K562 (cell line): ENCODE measurements around the gene TAOK2. TPM values are rescaled to one million over a fixed set of nuclear protein-coding genes. Genes with fewer than 3 reads are reported as not detected.

Source experiments
- ATAC-seq: fragments of 200-7000 bp; cut with Tn5 transposase; 3 replicates; pipeline ENCODE4 v1.9.1; 2020; ENCODE audit warnings: moderate library complexity
- BruUV-seq: library from RNA; stranded (reverse); fragments of 400-500 nt; replicated peaks from 2 replicates; lab custom pipeline; 2021; lab: Mats Ljungman, UMichigan
- CTCF ChIA-PET: fragments of 300-600 bp; formaldehyde crosslinking; extraction: SDS; loops from one replicate; lab custom pipeline; 2021; ENCODE audit warnings: low intra/inter-chr PET ratio; lab: Yijun Ruan, JAX
- POLR2A ChIA-PET: fragments of 300-600, 350-650 bp; sonication (Branson Sonifier 250); formaldehyde crosslinking; extraction: SDS; loops from one replicate; lab custom pipeline; 2021; ENCODE audit warnings: antibody characterized with exemption, inconsistent platforms; lab: Yijun Ruan, JAX
- DNase-seq, 4 experiments: peaks; one replicate each; pipeline versions ENCODE4 v3.0.0 to v3.0.0-alpha.2; 2011 to 2018; ENCODE audit warnings: low spot score in 3 of 4, mixed read lengths in 3 of 4; ENCODE audit errors: extremely low read depth in 1 of 4
- FAIRE-seq: peaks from 2 replicates; lab custom pipeline; 2011; peaks lifted over from hg19 to GRCh38; lab: Jason Lieb, UNC
- H2AFZ ChIP-seq: 2 replicates; pipeline ENCODE4 v1.6.0; 2011; ENCODE audit warnings: low read depth, low read length, control low read depth, inconsistent platforms
- H3K27ac ChIP-seq: fragments of 200-600 bp; 3 replicates; pipeline ENCODE4 v1.8.0; 2011; ENCODE audit warnings: low read depth, mild to moderate bottlenecking, control low read depth, inconsistent platforms, low read length, moderate library complexity, mixed read lengths; ENCODE audit errors: extremely low read depth
- H3K27me3 ChIP-seq, 2 experiments: fragments of 300-600 bp in 1 of 2; 2 replicates in 1 of 2; 3 replicates in 1 of 2; pipeline versions ENCODE4 v1.6.0 to v1.8.0; 2011; ENCODE audit warnings: inconsistent platforms in 2 of 2, low read length in 2 of 2, mild to moderate bottlenecking in 1 of 2, mixed read lengths in 1 of 2, moderate library complexity in 1 of 2; ENCODE audit not compliant: control insufficient read depth in 2 of 2, insufficient read depth in 2 of 2
- H3K36me3 ChIP-seq: fragments of 300-600 bp; 3 replicates; pipeline ENCODE4 v1.8.0; 2011; ENCODE audit warnings: mild to moderate bottlenecking, low read length, inconsistent platforms; ENCODE audit not compliant: control insufficient read depth, insufficient read depth
- H3K4me1 ChIP-seq, 2 experiments: fragments of 200-600 bp in 1 of 2; replicated peaks in 1 of 2; 2 replicates in 1 of 2; 3 replicates in 1 of 2; pipeline versions ENCODE4 v1.5.1 to v1.8.0; 2011; ENCODE audit warnings: inconsistent platforms in 2 of 2, low read length in 2 of 2, mild to moderate bottlenecking in 1 of 2, mixed read lengths in 1 of 2, moderate library complexity in 1 of 2; ENCODE audit not compliant: control insufficient read depth in 2 of 2, insufficient read depth in 2 of 2
- H3K4me2 ChIP-seq: 2 replicates; pipeline ENCODE4 v1.6.1; 2011; ENCODE audit warnings: low read length, control low read depth, inconsistent platforms, mixed read lengths; ENCODE audit not compliant: insufficient read depth
- H3K4me3 ChIP-seq: fragments of 200-600 bp; sonication (generic), shearing (Covaris generic); 2 replicates; pipeline ENCODE4 v1.5.1; 2016; ENCODE audit warnings: control low read depth, inconsistent platforms
- H3K79me2 ChIP-seq: fragments of 200-600 bp; 3 replicates; pipeline ENCODE4 v1.8.0; 2011; ENCODE audit warnings: low read length, inconsistent platforms; ENCODE audit not compliant: control insufficient read depth, insufficient read depth
- H3K9ac ChIP-seq, 2 experiments: 2 replicates each; pipeline versions ENCODE4 v1.6.0 to v1.6.1; 2011; ENCODE audit warnings: low read depth in 2 of 2, low read length in 2 of 2, control low read depth in 1 of 2, inconsistent platforms in 1 of 2, mild to moderate bottlenecking in 1 of 2, mixed read lengths in 1 of 2; ENCODE audit not compliant: insufficient read depth in 1 of 2
- H3K9me1 ChIP-seq: one replicate; pipeline ENCODE4 v1.6.0; 2011; ENCODE audit warnings: inconsistent platforms, mild to moderate bottlenecking, low read length, moderate library complexity; ENCODE audit not compliant: control insufficient read depth, insufficient read depth
- H3K9me3 ChIP-seq: replicated peaks from 2 replicates; pipeline ENCODE4 v1.5.1; 2011; ENCODE audit warnings: low read depth, low read length, inconsistent platforms; ENCODE audit not compliant: control insufficient read depth, insufficient read depth
- H4K20me1 ChIP-seq: replicated peaks from 2 replicates; pipeline ENCODE4 v1.6.1; 2011; ENCODE audit warnings: low read length, inconsistent platforms, mixed read lengths; ENCODE audit not compliant: control insufficient read depth, insufficient read depth
- MIER1 ChIP-seq: fragments of 450-650 bp; IDR thresholded peaks from 2 replicates; pipeline ENCODE4 v1.6.1; 2016; ENCODE audit warnings: antibody characterized with exemption, mild to moderate bottlenecking, low read depth
- NCOA2 ChIP-seq, 2 experiments: fragments of 450-650 bp; IDR thresholded peaks; 2 replicates each; pipeline ENCODE4 v1.6.1; 2018; ENCODE audit warnings: mild to moderate bottlenecking in 2 of 2, moderate library complexity in 1 of 2; ENCODE audit not compliant: partially characterized antibody in 2 of 2
- NCOA6 ChIP-seq: fragments of 450-650 bp; IDR thresholded peaks from 2 replicates; pipeline ENCODE4 v1.6.1; 2017; ENCODE audit warnings: mild to moderate bottlenecking
- PHTF2 ChIP-seq: fragments of 250-450 bp; sonication (Bioruptor Pico); IDR thresholded peaks from 2 replicates; pipeline ENCODE4 v1.5.0; 2021; ENCODE audit warnings: mild to moderate bottlenecking
- RBM25 ChIP-seq: fragments of 200-400 bp; formaldehyde crosslinking; IDR thresholded peaks from 2 replicates; pipeline ENCODE4 v1.6.1; 2018; ENCODE audit warnings: low read length, low read depth, moderate library complexity; ENCODE audit not compliant: severe bottlenecking
- RFX7 ChIP-seq: fragments of 250-450 bp; sonication (Bioruptor Pico); IDR thresholded peaks from 2 replicates; pipeline ENCODE4 v1.5.1; 2021; ENCODE audit warnings: mild to moderate bottlenecking
- SREBF2 ChIP-seq: sonication (generic); formaldehyde crosslinking; IDR thresholded peaks from 2 replicates; pipeline ENCODE4 v1.4.0; 2020; ENCODE audit warnings: mild to moderate bottlenecking, missing genetic modification reagents
- TBL1XR1 ChIP-seq, 2 experiments: IDR thresholded peaks; 2 replicates each; pipeline ENCODE4 v1.6.1; 2012; ENCODE audit warnings: improper control_type of control experiment in 2 of 2, low read length in 2 of 2, mild to moderate bottlenecking in 1 of 2
- TOE1 ChIP-seq, 2 experiments: fragments of 450-650 bp in 1 of 2; sonication (generic) in 1 of 2; formaldehyde crosslinking in 1 of 2; IDR thresholded peaks; 2 replicates each; pipeline versions ENCODE4 v1.7.1 to v1.8.0; 2016 to 2022; ENCODE audit warnings: borderline replicate concordance in 2 of 2, mild to moderate bottlenecking in 2 of 2, antibody characterized with exemption in 1 of 2, inconsistent platforms in 1 of 2, low read depth in 1 of 2, missing genetic modification reagents in 1 of 2, moderate library complexity in 1 of 2
- ZKSCAN8 ChIP-seq: fragments of 200-800 bp; sonication (Bioruptor generic); IDR thresholded peaks from 2 replicates; pipeline ENCODE4 v1.6.1; 2016; ENCODE audit warnings: missing genetic modification characterization, missing compliant biosample characterization
- WGBS: fragments of 100-300 bp; shearing (Covaris generic); methylation state at CpG from one replicate; pipeline ENCODE4 v1.1.6; 2016; ENCODE audit warnings: low coverage, mixed read lengths; ENCODE audit not compliant: insufficient coverage; ENCODE audit errors: missing lambda C conversion rate; 5-methylcytosine and 5-hydroxymethylcytosine counted together
- in situ Hi-C: fragments of 300-500 bp; cut with MboI; formaldehyde crosslinking; loops from 4 replicates; pipeline ENCODE4 v1.15.0; 2018; ENCODE audit warnings: inconsistent platforms, mixed read lengths
- intact Hi-C: fragments of 100-400 bp; cut with micrococcal nuclease; formaldehyde crosslinking; loops from 2 replicates; pipeline ENCODE4 v1.14.2; 2022
- polyA plus RNA-seq, 8 experiments: library from polyadenylated mRNA; depleted of rRNA in 4 of 8; stranded (reverse) in 5 of 8; unstranded in 3 of 8; fragments of >200 nt; fragmentation: Nextera tagmentation in 2 of 8; fragmentation: Illumina TruSeq in 1 of 8; extraction: Ambion mirVana in 2 of 8; extraction: Trizol in 1 of 8; gene quantifications; 2 replicates each; pipeline versions ENCODE4 v1.2.1 to v1.2.3, GENCODE V29; 2011 to 2014; ENCODE audit warnings: inconsistent platforms in 1 of 8, missing spikeins in 1 of 8
- total RNA-seq, 7 experiments: library from RNA; depleted of rRNA in 6 of 7; stranded (reverse); fragments of >200 nt in 6 of 7; fragmentation: Illumina TruSeq in 2 of 7; extraction: Trizol in 2 of 7; gene quantifications; 2 replicates each; pipeline versions ENCODE4 v1.2.1 to v1.2.3, GENCODE V29; 2011 to 2021; ENCODE audit warnings: low replicate concordance in 1 of 7
- TF ChIP-seq, protein P1 (sequence below): fragments of 250-450 bp; sonication (Bioruptor Pico); IDR thresholded peaks from 2 replicates; pipeline ENCODE4 v1.4.0; 2020
- TF ChIP-seq, protein P2 (sequence below): fragments of 250-450 bp; sonication (Bioruptor Pico); IDR thresholded peaks from 2 replicates; pipeline ENCODE4 v1.5.1; 2021; ENCODE audit warnings: mild to moderate bottlenecking
- TF ChIP-seq, protein P3 (sequence below): sonication (generic); IDR thresholded peaks from 2 replicates; pipeline ENCODE4 v1.6.1; 2016

Gene TAOK2
- total and polyA plus RNA-seq, 9 of the 15 experiments (the other 6 are each of a cell fraction or from before 2014, with no cell fraction given): 0.10 to 41.8 (median 13.7) TPM

DNA sequence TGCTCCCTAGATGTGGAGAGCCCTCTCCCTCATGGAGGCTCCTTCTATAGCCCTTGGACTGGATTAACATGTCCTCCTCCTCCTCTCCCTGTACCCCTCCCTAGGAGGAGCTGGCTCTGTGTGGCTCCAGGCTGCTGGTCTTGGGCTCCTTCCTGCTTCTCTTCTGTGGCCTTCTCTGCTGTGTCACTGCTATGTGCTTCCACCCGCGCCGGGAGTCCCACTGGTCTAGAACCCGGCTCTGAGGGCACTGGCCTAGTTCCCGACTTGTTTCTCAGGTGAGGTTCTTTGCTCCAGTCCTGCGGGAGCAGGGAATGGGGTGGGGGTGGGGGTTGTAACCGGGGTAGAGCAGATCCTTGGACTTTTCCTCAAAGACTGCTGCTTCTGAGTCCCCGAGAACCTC lies 2.4 kb upstream of the TAOK2 start:
- no peak for DNase-seq
- Histone ChIP-seq H2AFZ (no peak overlapping the region), H3K27ac (no peak overlapping the region), H3K27me3 (no peaks in the 10 kb centered on the region), H3K36me3 (peaks cover 33% of the 10 kb centered on the region), H3K4me1 (peaks cover 21 to 27% of the 10 kb centered on the region in 2 experiments; a peak in 4 of 5 replicates), H4K20me1 (peaks cover 17% of the 10 kb centered on the region), H3K9ac (peak overlapping the region in 1 of 2 experiments; percentile 49; a peak in 1 of 4 replicates), H3K4me2 (no peak overlapping the region), H3K9me1 (peaks cover 3% of the 10 kb centered on the region), H3K79me2 (peaks cover 26% of the 10 kb centered on the region), H3K9me3 (no peaks in the 10 kb centered on the region; the same call in 1 of the 2 replicates), H3K4me3 (no peak overlapping the region)
- CTCF ChIA-PET: no interaction called here
- FAIRE-seq: no peak
- 87% methylated on average over 8 of the region's 8 CpGs for WGBS
- in situ Hi-C loops: no loop called here
- no TSS peak for BruUV-seq
- no peak for ATAC-seq
- intact Hi-C loops: no loop called here
- POLR2A ChIA-PET: interaction anchor here (0.6 kb wide), 1 partner anchor 14 kb away, joined by 3 read pairs; no protein-coding TSS in a partner anchor
- TF ChIP-seq MIER1: no peak
- TF ChIP-seq RFX7: no peak
- TF ChIP-seq, protein P1, sequence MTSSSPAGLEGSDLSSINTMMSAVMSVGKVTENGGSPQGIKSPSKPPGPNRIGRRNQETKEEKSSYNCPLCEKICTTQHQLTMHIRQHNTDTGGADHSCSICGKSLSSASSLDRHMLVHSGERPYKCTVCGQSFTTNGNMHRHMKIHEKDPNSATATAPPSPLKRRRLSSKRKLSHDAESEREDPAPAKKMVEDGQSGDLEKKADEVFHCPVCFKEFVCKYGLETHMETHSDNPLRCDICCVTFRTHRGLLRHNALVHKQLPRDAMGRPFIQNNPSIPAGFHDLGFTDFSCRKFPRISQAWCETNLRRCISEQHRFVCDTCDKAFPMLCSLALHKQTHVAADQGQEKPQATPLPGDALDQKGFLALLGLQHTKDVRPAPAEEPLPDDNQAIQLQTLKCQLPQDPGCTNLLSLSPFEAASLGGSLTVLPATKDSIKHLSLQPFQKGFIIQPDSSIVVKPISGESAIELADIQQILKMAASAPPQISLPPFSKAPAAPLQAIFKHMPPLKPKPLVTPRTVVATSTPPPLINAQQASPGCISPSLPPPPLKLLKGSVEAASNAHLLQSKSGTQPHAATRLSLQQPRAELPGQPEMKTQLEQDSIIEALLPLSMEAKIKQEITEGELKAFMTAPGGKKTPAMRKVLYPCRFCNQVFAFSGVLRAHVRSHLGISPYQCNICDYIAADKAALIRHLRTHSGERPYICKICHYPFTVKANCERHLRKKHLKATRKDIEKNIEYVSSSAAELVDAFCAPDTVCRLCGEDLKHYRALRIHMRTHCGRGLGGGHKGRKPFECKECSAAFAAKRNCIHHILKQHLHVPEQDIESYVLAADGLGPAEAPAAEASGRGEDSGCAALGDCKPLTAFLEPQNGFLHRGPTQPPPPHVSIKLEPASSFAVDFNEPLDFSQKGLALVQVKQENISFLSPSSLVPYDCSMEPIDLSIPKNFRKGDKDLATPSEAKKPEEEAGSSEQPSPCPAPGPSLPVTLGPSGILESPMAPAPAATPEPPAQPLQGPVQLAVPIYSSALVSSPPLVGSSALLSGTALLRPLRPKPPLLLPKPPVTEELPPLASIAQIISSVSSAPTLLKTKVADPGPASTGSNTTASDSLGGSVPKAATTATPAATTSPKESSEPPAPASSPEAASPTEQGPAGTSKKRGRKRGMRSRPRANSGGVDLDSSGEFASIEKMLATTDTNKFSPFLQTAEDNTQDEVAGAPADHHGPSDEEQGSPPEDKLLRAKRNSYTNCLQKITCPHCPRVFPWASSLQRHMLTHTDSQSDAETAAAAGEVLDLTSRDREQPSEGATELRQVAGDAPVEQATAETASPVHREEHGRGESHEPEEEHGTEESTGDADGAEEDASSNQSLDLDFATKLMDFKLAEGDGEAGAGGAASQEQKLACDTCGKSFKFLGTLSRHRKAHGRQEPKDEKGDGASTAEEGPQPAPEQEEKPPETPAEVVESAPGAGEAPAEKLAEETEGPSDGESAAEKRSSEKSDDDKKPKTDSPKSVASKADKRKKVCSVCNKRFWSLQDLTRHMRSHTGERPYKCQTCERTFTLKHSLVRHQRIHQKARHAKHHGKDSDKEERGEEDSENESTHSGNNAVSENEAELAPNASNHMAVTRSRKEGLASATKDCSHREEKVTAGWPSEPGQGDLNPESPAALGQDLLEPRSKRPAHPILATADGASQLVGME: no peak
- no peak for TF ChIP-seq NCOA6
- TF ChIP-seq NCOA2 (IDR thresholded peaks at IDR 0.05; ENCODE audit: partially characterized antibody in 2 of 2): no peak
- TF ChIP-seq TBL1XR1 (IDR thresholded peaks at IDR 0.05; ENCODE audit: low read length in 2 of 2): no peak
- no peak for TF ChIP-seq ZKSCAN8
- TF ChIP-seq, protein P2, sequence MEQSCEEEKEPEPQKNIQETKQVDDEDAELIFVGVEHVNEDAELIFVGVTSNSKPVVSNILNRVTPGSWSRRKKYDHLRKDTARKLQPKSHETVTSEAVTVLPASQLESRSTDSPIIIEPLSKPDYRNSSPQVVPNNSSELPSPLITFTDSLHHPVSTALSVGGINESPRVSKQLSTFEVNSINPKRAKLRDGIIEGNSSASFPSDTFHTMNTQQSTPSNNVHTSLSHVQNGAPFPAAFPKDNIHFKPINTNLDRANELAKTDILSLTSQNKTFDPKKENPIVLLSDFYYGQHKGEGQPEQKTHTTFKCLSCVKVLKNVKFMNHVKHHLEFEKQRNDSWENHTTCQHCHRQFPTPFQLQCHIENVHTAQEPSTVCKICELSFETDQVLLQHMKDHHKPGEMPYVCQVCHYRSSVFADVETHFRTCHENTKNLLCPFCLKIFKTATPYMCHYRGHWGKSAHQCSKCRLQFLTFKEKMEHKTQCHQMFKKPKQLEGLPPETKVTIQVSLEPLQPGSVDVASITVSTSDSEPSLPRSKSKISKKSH (CRISPR knock-in tag): no peak
- no peak for TF ChIP-seq PHTF2 (CRISPR knock-in tag)
- no peak for TF ChIP-seq TOE1 (IDR thresholded peaks at IDR 0.05; ENCODE audit: borderline replicate concordance)
- TF ChIP-seq TOE1 (CRISPR knock-in tag; IDR thresholded peaks at IDR 0.05; ENCODE audit: borderline replicate concordance, low read depth): no peak
- TF ChIP-seq SREBF2: no peak
- TF ChIP-seq RBM25: no peak
- TF ChIP-seq, protein P3, sequence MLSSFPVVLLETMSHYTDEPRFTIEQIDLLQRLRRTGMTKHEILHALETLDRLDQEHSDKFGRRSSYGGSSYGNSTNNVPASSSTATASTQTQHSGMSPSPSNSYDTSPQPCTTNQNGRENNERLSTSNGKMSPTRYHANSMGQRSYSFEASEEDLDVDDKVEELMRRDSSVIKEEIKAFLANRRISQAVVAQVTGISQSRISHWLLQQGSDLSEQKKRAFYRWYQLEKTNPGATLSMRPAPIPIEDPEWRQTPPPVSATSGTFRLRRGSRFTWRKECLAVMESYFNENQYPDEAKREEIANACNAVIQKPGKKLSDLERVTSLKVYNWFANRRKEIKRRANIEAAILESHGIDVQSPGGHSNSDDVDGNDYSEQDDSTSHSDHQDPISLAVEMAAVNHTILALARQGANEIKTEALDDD: no peak
